Measurements from ENCODE around the gene DENND1B. TPM values are rescaled to one million over a fixed set of nuclear protein-coding genes. Genes with fewer than 3 reads are reported as not detected.

Gene DENND1B
- total RNA-seq, 1 experiment from 2014 or later = 6.3 TPM

DNA sequence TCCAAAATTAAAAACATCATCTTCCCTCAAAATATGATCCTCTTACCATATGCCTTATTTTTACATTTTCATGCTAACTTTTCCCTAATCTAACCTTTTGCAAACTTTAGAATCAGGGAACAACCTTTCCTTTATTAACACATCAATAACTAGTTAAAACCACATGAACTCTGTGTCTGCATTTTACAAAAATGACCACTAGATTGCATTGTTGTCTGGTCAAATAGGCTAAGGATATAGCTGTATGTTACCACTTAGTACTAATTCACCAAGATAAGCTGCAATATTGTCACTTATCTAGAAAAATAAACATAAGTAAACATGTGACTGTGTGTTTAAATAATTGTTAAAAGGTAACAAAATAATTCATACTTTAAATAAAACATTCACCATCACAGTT lies 82.3 kb downstream of the DENND1B start:
- Mint-ChIP-seq H3K36me3 (ENCODE audit: insufficient read depth in 1 of 3, low read depth in 3 of 3) (peaks cover 10 to 13% (median 11%) of the 10 kb centered on the region in 3 experiments), H3K9me3 (peaks cover 11% of the 10 kb centered on the region in 2 experiments)
- H3K27me3 ChIP-seq (ENCODE audit: insufficient read depth, low read length) = no peaks in the 10 kb centered on the region

More for the DNA sequence above, 82.3 kb downstream of the DENND1B start:
- no peaks in the 10 kb centered on the region for H3K79me2 ChIP-seq (ENCODE audit: insufficient read depth, low read length)
- H3K4ac ChIP-seq (ENCODE audit: low read depth, low read length) = no peak overlapping the region
- no peak overlapping the region for H4K8ac ChIP-seq (replicated peaks; ENCODE audit: insufficient read length, low read depth, low read length)
- no peak overlapping the region for H2BK120ac ChIP-seq (ENCODE audit: low read depth, low read length, poor library complexity, severe bottlenecking)
- H4K5ac ChIP-seq (ENCODE audit: insufficient read length, low read depth, low read length) = no peak overlapping the region
- H3K79me1 ChIP-seq (ENCODE audit: insufficient read depth, low read depth, low read length, poor library complexity, severe bottlenecking) = no peaks in the 10 kb centered on the region
- no peak overlapping the region for H2BK15ac ChIP-seq (ENCODE audit: low read depth, low read length)
- H3K9me3 ChIP-seq (ENCODE audit: control insufficient read depth, low read depth, low read length) = no peaks in the 10 kb centered on the region
- no peak overlapping the region for H2BK12ac ChIP-seq (ENCODE audit: insufficient read length, low read depth, low read length)
- H2BK5ac ChIP-seq (ENCODE audit: insufficient read length, low read length) = no peak overlapping the region
- H4K20me1 ChIP-seq (ENCODE audit: control insufficient read depth, insufficient read depth, insufficient read length) = no peaks in the 10 kb centered on the region
- Mint-ChIP-seq H3K4me3 (no peak overlapping the region), H3K27me3 (ENCODE audit: low read depth) (no peaks in the 10 kb centered on the region), H3K4me1 (peaks cover 4 to 6% of the 10 kb centered on the region in 2 experiments), H3K27ac (no peak overlapping the region)
- H3K4me1 ChIP-seq (ENCODE audit: insufficient read depth, low read length) = no peaks in the 10 kb centered on the region
- TF ChIP-seq, protein P1, sequence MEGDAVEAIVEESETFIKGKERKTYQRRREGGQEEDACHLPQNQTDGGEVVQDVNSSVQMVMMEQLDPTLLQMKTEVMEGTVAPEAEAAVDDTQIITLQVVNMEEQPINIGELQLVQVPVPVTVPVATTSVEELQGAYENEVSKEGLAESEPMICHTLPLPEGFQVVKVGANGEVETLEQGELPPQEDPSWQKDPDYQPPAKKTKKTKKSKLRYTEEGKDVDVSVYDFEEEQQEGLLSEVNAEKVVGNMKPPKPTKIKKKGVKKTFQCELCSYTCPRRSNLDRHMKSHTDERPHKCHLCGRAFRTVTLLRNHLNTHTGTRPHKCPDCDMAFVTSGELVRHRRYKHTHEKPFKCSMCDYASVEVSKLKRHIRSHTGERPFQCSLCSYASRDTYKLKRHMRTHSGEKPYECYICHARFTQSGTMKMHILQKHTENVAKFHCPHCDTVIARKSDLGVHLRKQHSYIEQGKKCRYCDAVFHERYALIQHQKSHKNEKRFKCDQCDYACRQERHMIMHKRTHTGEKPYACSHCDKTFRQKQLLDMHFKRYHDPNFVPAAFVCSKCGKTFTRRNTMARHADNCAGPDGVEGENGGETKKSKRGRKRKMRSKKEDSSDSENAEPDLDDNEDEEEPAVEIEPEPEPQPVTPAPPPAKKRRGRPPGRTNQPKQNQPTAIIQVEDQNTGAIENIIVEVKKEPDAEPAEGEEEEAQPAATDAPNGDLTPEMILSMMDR (conservative IDR thresholded peaks at IDR 0.05) = no peak
- no peak overlapping the region for H2AFZ ChIP-seq (ENCODE audit: low read length)
- no peak overlapping the region for H3K9ac ChIP-seq (ENCODE audit: extremely low read depth, insufficient read length, low read length)
- H3K18ac ChIP-seq (ENCODE audit: insufficient read length, low read depth, low read length) = no peak overlapping the region
- no peak overlapping the region for H2AK5ac ChIP-seq (ENCODE audit: insufficient read length, low read length)
- no peak overlapping the region for H3K4me2 ChIP-seq (ENCODE audit: insufficient read depth, insufficient read length, low read length)
- H3K23me2 ChIP-seq (ENCODE audit: insufficient read length, low read depth, low read length, poor library complexity, severe bottlenecking) = no peaks in the 10 kb centered on the region
- no peak for DNase-seq
- no peak overlapping the region for H3T11ph ChIP-seq (ENCODE audit: low read length)
- no peak overlapping the region for H3K27ac ChIP-seq (ENCODE audit: insufficient read length, low read depth, low read length)
- no peak overlapping the region for H2BK20ac ChIP-seq (ENCODE audit: low read depth, low read length, poor library complexity, severe bottlenecking)
- no peak overlapping the region for H3K14ac ChIP-seq (ENCODE audit: insufficient read depth, low read length)
- no peak overlapping the region for H3K56ac ChIP-seq (ENCODE audit: insufficient read length, low read depth, low read length)
- no peak overlapping the region for H3K23ac ChIP-seq (ENCODE audit: insufficient read length, low read depth, low read length)
- H4K91ac ChIP-seq (ENCODE audit: insufficient read length, low read depth, low read length) = no peak overlapping the region
